Osteoblast (primary cell): ENCODE results near the gene CLEC16A. TPM values are rescaled to one million over a fixed set of nuclear protein-coding genes. Genes with fewer than 3 reads are reported as not detected.

ENCODE experiments used
- DNase-seq: peaks from one replicate; pipeline ENCODE4 v3.0.0; 2011; ENCODE audit warnings: low spot score, mixed read lengths; ENCODE audit not compliant: insufficient read length; ENCODE audit errors: missing footprints
- H2AFZ ChIP-seq: 2 replicates; pipeline ENCODE4 v1.6.0; 2011; ENCODE audit warnings: mild to moderate bottlenecking, low read length
- H3K27ac ChIP-seq: 2 replicates; pipeline ENCODE4 v1.5.1; 2011; ENCODE audit warnings: mild to moderate bottlenecking, low read depth, low read length, moderate library complexity
- H3K27me3 ChIP-seq: 2 replicates; pipeline ENCODE4 v1.6.0; 2012; ENCODE audit warnings: mild to moderate bottlenecking, control low read depth, inconsistent platforms, low read length, moderate library complexity; ENCODE audit not compliant: insufficient read depth
- H3K36me3 ChIP-seq: 2 replicates; pipeline ENCODE4 v1.5.1; 2011; ENCODE audit warnings: mild to moderate bottlenecking, low read length, control low read depth, moderate library complexity; ENCODE audit not compliant: insufficient read depth
- H3K4me1 ChIP-seq: 2 replicates; pipeline ENCODE4 v1.5.1; 2011; ENCODE audit warnings: mild to moderate bottlenecking, low read length, control low read depth, moderate library complexity; ENCODE audit not compliant: insufficient read depth
- H3K4me2 ChIP-seq: 2 replicates; pipeline ENCODE4 v1.6.0; 2011; ENCODE audit warnings: mild to moderate bottlenecking, low read length; ENCODE audit not compliant: insufficient read depth
- H3K4me3 ChIP-seq: fragments of 200-600 bp; sonication (generic); 3 replicates; pipeline ENCODE4 v1.5.1; 2012; ENCODE audit warnings: mild to moderate bottlenecking, low read length, inconsistent platforms; ENCODE audit not compliant: insufficient read depth
- H3K79me2 ChIP-seq: 2 replicates; pipeline ENCODE4 v1.6.0; 2012; ENCODE audit warnings: mild to moderate bottlenecking, low read length, control low read depth, inconsistent platforms; ENCODE audit not compliant: insufficient read depth
- H3K9me3 ChIP-seq: 2 replicates; pipeline ENCODE4 v1.5.1; 2011; ENCODE audit warnings: low read depth, low read length, control low read depth
- H4K20me1 ChIP-seq: 2 replicates; pipeline ENCODE4 v1.6.0; 2012; ENCODE audit warnings: mild to moderate bottlenecking, low read length, control low read depth; ENCODE audit not compliant: insufficient read depth
- CTCF ChIP-seq: IDR thresholded peaks from 2 replicates; pipeline ENCODE4 v1.5.1; 2011; ENCODE audit warnings: mild to moderate bottlenecking, low read depth, low read length, moderate library complexity; ENCODE audit errors: extremely low read depth
- total RNA-seq: library from RNA; depleted of rRNA; stranded (reverse); fragments of >200 nt; gene quantifications from 2 replicates; pipeline ENCODE4 v1.2.3, GENCODE V29; 2012

The CLEC16A gene
- total RNA-seq, 1 donor, result 25.7 TPM

GRCh38 chr16:11159282-11159681 lies 214.9 kb downstream of the CLEC16A start:
- H2AFZ ChIP-seq, result no peak overlapping the region

GRCh38 chr16:11160676-11161115 lies 216.3 kb downstream of the CLEC16A start:
- H3K4me3 ChIP-seq, result no peak overlapping the region
- no peak overlapping the region for H2AFZ ChIP-seq
- H3K9me3 ChIP-seq, result no peaks in the 10 kb centered on the region
- DNase-seq, result peak; percentile 64
- no peak overlapping the region for H3K27ac ChIP-seq
- no peaks in the 10 kb centered on the region for H3K36me3 ChIP-seq
- peaks cover 2% of the 10 kb centered on the region for H4K20me1 ChIP-seq
- no peak overlapping the region for H3K4me2 ChIP-seq
- H3K4me1 ChIP-seq, result peaks cover under 1% of the 10 kb centered on the region
- no peaks in the 10 kb centered on the region for H3K79me2 ChIP-seq
- H3K27me3 ChIP-seq, result no peaks in the 10 kb centered on the region
- no peak for TF ChIP-seq CTCF

More at GRCh38 chr16:11159282-11159681, 214.9 kb downstream of the CLEC16A start:
- no peak for DNase-seq
- H3K9me3 ChIP-seq, result no peaks in the 10 kb centered on the region
- peaks cover 7% of the 10 kb centered on the region for H3K4me1 ChIP-seq
- TF ChIP-seq CTCF, result no peak
- H3K27me3 ChIP-seq, result no peaks in the 10 kb centered on the region
- H4K20me1 ChIP-seq, result peaks cover 2% of the 10 kb centered on the region
- H3K79me2 ChIP-seq, result no peaks in the 10 kb centered on the region
- no peak overlapping the region for H3K27ac ChIP-seq
- H3K36me3 ChIP-seq, result no peaks in the 10 kb centered on the region
- H3K4me2 ChIP-seq, result no peak overlapping the region
- H3K4me3 ChIP-seq, result no peak overlapping the region

DNA sequence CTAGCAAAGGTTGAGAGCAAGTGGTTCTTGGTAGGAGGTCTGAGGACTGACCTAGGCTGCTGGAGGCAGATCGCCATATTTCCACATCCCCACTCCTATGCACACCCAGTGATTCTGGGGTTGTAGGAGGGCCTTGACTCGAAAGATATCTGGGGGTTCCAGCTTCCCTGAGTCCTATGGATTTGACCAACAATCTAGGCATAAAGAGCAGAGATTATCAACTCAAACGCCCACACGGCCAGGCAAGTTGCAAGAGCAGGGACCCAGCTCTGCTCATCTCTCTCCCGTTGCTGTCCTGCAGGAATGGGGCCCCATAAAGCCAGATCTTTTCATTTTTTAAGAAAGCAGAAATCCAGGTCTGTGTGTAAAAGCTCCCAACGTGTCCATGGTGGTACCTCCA lies 217.1 kb downstream of the CLEC16A start:
- no peak for TF ChIP-seq CTCF
- DNase-seq, result peak; percentile 31
- H2AFZ ChIP-seq, result no peak overlapping the region
- no peak overlapping the region for H3K4me2 ChIP-seq
- H3K27ac ChIP-seq, result no peak overlapping the region
- no peak overlapping the region for H3K4me3 ChIP-seq
- no peaks in the 10 kb centered on the region for H3K4me1 ChIP-seq
- H3K27me3 ChIP-seq, result no peaks in the 10 kb centered on the region
- no peaks in the 10 kb centered on the region for H3K79me2 ChIP-seq
- peaks cover 1% of the 10 kb centered on the region for H4K20me1 ChIP-seq
- H3K36me3 ChIP-seq, result no peaks in the 10 kb centered on the region
- no peaks in the 10 kb centered on the region for H3K9me3 ChIP-seq

DNA sequence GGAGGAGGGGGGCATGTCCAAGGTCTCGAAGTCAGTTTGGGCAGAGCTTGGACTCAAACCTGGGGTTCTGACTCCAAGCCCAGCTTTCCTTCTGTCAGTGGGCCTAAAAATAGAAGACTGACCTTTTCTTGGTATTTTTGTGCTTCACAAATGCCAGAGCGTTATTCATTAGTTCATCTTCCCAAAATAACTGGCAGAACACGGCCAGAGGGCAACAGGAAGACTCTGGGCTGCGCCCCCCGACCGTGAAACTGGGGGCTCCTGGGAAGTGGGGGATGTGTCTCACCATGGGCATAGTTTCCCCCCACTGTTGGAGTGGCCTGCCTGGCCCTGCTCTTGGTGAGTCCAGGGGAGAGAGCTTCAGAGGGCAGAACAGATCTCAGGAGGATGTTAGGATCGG lies 217.6 kb downstream of the CLEC16A start:
- Histone ChIP-seq H3K9me3 (no peaks in the 10 kb centered on the region), H3K27ac (no peak overlapping the region), H3K4me3 (no peak overlapping the region), H3K36me3 (peaks cover 4% of the 10 kb centered on the region), H4K20me1 (no peaks in the 10 kb centered on the region), H3K27me3 (no peaks in the 10 kb centered on the region), H3K4me1 (no peaks in the 10 kb centered on the region), H2AFZ (no peak overlapping the region), H3K79me2 (no peaks in the 10 kb centered on the region), H3K4me2 (no peak overlapping the region)
- peak; percentile 85 for DNase-seq
- no peak for TF ChIP-seq CTCF
